Neutrophil (primary cell): ENCODE results near the gene CDK5.
A peak's percentile ranks its signal among the peaks of the same experiment; 100 is the strongest.

Experiments
- H3K27ac ChIP-seq: fragments of 200-600 bp; sonication (generic); 2 replicates; pipeline ENCODE4 v1.5.1; 2016; ENCODE audit warnings: mild to moderate bottlenecking, moderate library complexity
- H3K27me3 ChIP-seq: fragments of 200-600 bp; sonication (generic); 2 replicates; pipeline ENCODE4 v1.6.0; 2016; ENCODE audit warnings: mild to moderate bottlenecking
- H3K36me3 ChIP-seq: fragments of 200-600 bp; sonication (generic); 2 replicates; pipeline ENCODE4 v1.5.1; 2017
- H3K4me1 ChIP-seq, 2 experiments: fragments of 200-600 bp in 1 of 2; sonication (generic) in 1 of 2; 1 replicate in 1 of 2; 2 replicates in 1 of 2; pipeline versions ENCODE4 v1.5.1 to v1.6.1; 2013 to 2016; ENCODE audit warnings: low read depth in 1 of 2, low read length in 1 of 2, mild to moderate bottlenecking in 1 of 2, moderate library complexity in 1 of 2; ENCODE audit not compliant: control insufficient read depth in 1 of 2, insufficient read depth in 1 of 2
- H3K4me3 ChIP-seq, 2 experiments: fragments of 200-600 bp in 1 of 2; sonication (generic) in 1 of 2; 1 replicate in 1 of 2; 2 replicates in 1 of 2; pipeline ENCODE4 v1.5.1; 2013 to 2016; ENCODE audit warnings: low read depth in 1 of 2, low read length in 1 of 2, mild to moderate bottlenecking in 1 of 2, moderate library complexity in 1 of 2
- H3K9me3 ChIP-seq: fragments of 200-600 bp; sonication (generic); 2 replicates; pipeline ENCODE4 v1.5.1; 2016
- TF ChIP-seq, protein P1 (sequence below): fragments of 200-600 bp; sonication (generic); IDR thresholded peaks from 2 replicates; pipeline ENCODE4 v1.5.1; 2016; ENCODE audit warnings: antibody characterized with exemption

CDK5 gene

DNA sequence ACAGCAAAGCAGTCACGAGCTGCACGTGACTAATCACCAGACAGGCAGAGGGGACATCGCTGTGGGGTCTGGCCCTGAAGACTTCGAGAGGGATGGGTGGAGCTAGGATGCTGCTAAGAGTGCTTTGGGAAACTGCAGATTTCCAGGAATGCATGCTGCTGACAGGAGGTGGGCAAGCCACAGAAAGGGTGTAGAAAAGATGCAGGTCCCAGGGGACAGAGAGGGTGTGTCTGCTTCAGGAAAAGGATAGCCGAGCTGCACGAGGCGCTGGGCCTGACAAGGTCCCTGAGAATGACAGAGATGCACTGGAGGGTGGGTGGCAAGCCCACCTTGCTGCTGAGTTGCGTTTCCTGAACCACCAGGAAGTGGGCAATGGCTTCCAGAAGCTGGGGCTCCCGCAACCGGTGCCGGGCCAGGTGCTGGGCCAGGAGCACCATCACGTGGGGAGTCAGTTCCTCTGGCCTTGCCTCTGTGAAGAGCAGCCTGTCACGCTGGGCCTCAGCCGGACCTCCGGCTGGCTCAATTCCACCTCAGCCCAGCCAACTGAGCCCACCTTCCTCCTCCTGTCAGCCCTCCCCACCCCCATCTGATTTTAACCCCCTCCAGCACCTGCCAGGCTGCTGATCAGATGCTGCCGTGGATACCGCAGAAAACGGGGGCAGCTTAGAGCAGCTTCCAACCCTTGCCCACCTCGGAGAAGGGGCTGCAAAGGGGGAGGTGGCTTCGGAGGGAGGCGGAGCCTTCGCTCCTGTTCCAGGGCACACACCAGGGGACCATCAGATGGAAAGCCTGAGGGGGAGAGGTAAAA, 20.7 kb upstream of the CDK5 start:
- Histone ChIP-seq H3K4me1 (peaks cover 28 to 38% of the 10 kb centered on the region in 2 experiments), H3K27ac (no peak overlapping the region)

DNA sequence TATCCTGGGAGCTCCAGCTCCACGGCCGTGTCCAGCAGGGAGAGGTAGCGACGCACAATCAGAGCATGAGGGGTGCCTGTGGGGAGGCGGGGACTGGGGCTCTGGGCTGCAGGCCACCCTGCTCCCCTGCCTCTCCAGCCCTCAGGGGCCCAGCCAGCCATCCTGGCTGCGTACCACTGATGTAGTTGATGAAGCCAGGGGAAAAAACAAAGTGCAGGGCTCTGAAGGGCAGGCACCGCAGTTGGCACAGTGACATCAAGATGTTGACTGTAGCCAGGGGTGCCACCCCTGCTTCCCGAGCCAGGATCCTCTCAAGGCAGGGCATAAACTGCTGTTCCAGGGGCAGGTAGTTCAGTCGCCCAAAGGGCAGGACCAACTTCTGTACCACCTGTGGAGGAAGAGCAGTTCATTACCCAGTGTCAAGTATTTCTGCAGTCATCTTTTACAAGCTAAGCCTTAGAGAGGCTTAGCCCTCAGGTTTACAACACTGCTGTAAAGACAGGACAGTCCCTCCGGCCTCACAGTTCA, 20.1 kb upstream of the CDK5 start:
- Histone ChIP-seq H3K27me3 (no peaks in the 10 kb centered on the region), H3K4me3 (no peak overlapping the region), H3K27ac (no peak overlapping the region), H3K9me3 (no peaks in the 10 kb centered on the region), H3K36me3 (peaks cover 53% of the 10 kb centered on the region), H3K4me1 (peaks cover 26 to 31% of the 10 kb centered on the region in 2 experiments)
- TF ChIP-seq, protein P1, sequence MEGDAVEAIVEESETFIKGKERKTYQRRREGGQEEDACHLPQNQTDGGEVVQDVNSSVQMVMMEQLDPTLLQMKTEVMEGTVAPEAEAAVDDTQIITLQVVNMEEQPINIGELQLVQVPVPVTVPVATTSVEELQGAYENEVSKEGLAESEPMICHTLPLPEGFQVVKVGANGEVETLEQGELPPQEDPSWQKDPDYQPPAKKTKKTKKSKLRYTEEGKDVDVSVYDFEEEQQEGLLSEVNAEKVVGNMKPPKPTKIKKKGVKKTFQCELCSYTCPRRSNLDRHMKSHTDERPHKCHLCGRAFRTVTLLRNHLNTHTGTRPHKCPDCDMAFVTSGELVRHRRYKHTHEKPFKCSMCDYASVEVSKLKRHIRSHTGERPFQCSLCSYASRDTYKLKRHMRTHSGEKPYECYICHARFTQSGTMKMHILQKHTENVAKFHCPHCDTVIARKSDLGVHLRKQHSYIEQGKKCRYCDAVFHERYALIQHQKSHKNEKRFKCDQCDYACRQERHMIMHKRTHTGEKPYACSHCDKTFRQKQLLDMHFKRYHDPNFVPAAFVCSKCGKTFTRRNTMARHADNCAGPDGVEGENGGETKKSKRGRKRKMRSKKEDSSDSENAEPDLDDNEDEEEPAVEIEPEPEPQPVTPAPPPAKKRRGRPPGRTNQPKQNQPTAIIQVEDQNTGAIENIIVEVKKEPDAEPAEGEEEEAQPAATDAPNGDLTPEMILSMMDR: no peak

More for the DNA sequence above, 20.7 kb upstream of the CDK5 start:
- H3K4me3 ChIP-seq: peak overlapping the region in 1 of 2 experiments; percentile 8
- TF ChIP-seq, protein P1: no peak
- no peaks in the 10 kb centered on the region for H3K27me3 ChIP-seq
- peaks cover 47% of the 10 kb centered on the region for H3K36me3 ChIP-seq
- H3K9me3 ChIP-seq: no peaks in the 10 kb centered on the region

DNA sequence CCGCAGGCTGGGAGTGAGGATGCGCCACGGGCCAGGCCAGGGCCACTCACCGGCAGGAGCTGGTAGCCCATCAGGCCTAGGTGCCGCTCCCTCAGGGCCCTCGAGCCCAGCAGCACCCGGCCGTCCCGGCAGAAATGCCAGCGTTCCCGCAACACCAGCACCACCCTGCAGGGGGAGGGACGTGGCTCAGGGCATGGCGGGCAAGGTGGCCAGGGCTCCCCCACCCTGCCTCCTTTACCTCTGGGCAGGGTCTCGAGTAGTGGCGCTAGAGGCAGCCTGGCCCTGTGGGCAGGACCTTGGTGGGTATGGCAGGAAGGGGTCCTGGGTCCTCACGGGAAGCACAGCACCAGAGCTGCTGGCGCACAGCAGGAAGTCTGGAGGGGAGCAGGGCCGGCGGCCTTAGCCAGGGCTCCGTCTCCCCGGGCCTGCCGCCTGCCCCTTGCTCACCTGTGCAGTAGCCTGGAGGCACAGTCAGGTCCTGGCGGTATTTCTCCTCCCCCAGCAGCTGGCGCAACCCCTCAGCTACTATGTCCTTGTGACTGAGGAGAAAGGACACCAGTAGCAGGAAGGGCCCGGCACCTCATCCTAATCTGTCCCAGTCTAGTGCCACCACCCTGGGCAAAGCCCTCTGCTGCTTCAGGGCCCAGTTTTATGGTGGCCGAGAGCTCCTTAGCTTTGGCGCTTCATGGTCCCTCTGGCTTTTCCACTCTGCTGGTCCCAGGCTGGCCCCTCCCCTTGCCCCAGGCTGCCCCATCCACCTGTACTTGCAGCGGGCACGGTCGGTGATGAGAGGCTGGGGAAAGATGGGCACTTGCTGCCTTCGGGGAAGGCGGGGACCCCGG, 19.4 kb upstream of the CDK5 start:
- H3K4me3 ChIP-seq: no peak overlapping the region
- no peaks in the 10 kb centered on the region for H3K9me3 ChIP-seq
- H3K4me1 ChIP-seq: peaks cover 19 to 25% of the 10 kb centered on the region in 2 experiments
- no peak overlapping the region for H3K27ac ChIP-seq
- peaks cover 60% of the 10 kb centered on the region for H3K36me3 ChIP-seq
- TF ChIP-seq, protein P1: no peak
- no peaks in the 10 kb centered on the region for H3K27me3 ChIP-seq

DNA sequence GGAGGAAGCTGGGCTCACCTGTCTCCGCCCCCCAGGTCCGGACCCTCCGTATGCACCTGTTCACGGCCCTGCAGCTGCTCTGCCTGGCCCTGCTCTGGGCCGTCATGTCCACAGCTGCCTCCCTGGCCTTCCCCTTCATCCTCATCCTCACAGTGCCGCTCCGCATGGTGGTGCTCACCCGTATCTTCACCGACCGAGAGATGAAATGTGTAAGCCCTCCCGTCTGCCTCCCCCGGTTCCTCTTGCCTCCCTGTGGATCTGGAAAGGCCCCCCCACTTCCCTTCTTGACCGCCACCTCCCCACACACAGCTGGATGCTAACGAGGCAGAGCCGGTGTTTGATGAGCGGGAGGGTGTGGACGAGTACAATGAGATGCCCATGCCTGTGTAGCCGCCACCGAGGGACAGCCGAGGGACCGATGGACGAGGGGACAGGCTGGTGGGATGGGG, 18.3 kb upstream of the CDK5 start:
- H3K4me3 ChIP-seq: no peak overlapping the region
- H3K36me3 ChIP-seq: peaks cover 65% of the 10 kb centered on the region
- TF ChIP-seq, protein P1: no peak
- no peaks in the 10 kb centered on the region for H3K9me3 ChIP-seq
- no peaks in the 10 kb centered on the region for H3K27me3 ChIP-seq
- H3K4me1 ChIP-seq: peaks cover 14 to 18% of the 10 kb centered on the region in 2 experiments
- no peak overlapping the region for H3K27ac ChIP-seq

DNA sequence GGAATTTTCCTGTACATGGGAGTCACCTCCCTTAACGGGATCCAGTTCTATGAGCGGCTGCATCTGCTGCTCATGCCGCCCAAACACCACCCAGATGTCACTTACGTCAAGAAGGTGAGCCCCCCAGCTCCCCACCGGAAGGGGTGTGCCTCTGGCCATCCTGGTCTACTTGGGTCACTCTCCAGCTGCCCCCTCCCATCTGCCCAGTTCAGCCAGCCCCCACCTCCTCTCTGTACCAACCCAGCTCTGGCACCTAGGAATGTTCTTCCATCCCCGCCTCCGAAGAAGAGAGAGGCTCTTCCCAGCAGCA, 17.9 kb upstream of the CDK5 start:
- Histone ChIP-seq H3K27me3 (no peaks in the 10 kb centered on the region), H3K4me3 (no peak overlapping the region), H3K9me3 (no peaks in the 10 kb centered on the region), H3K36me3 (peaks cover 69% of the 10 kb centered on the region), H3K4me1 (peaks cover 11 to 15% of the 10 kb centered on the region in 2 experiments), H3K27ac (no peak overlapping the region)
- TF ChIP-seq, protein P1: no peak
